ENCODE results near the gene PRDM4.
"Not testable (repeated sequence)": the region's sequence is repeated elsewhere in the genome, so short reads cannot be mapped to it uniquely, and the experiment has no call there.

The PRDM4 gene

DNA sequence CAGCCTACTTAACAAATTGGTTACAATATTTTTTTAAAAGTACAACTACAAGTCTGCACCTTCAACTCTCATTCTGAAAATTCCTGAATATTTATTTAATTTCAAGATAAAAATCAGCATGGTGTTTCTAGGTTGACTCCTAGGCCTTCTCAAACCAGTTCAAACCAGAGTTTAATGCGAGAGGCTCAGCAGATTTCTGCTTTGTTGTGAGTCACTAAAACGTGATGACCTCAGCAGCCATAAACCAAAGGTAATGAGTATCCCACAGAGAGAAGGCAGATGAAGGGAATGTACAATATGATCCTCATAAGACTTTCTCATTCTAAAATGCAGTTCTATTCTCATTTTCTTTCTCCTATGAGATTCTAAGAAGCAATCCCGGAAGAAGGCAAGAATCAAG, 1.5 kb downstream of the PRDM4 start:
- TF ChIP-seq POLR2A (IDR thresholded peaks at IDR 0.05; ENCODE audit: low read length) = no peak
- no peak for TF ChIP-seq GATA1 (IDR thresholded peaks at IDR 0.05; ENCODE audit: low read depth, low read length)
- peak; percentile 31 to 69 for DNase-seq

GRCh38 chr12:107749083-107749482, 11.9 kb downstream of the PRDM4 start:
- no peak for TF ChIP-seq POLR2A (IDR thresholded peaks at IDR 0.05; ENCODE audit: low read length)
- TF ChIP-seq GATA1 (IDR thresholded peaks at IDR 0.05; ENCODE audit: low read depth, low read length) = no peak

DNA sequence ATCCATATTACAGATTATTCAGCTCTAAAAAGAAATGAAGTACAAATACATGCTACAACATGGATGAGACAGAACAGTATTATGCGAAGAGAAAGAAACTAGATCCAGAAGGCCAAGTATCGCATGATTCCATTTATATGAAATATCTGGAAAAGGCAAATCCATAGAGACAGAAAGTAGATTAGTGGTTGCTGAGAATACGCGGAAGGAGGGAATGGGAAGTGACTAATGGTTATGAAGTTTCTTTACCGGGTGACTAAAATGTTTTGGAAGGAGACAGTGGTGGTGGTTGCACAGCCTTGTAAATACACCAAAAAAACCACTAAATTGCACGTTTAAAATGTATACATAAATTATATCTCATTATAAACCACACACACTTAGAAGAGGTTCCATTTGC, 12.5 kb downstream of the PRDM4 start:
- DNase-seq = no peak
- TF ChIP-seq GATA1 (IDR thresholded peaks at IDR 0.05; ENCODE audit: low read depth, low read length) (no peak), POLR2A (IDR thresholded peaks at IDR 0.05; ENCODE audit: low read length) (no peak)

More at GRCh38 chr12:107749083-107749482, 11.9 kb downstream of the PRDM4 start:
- no peak for DNase-seq

GRCh38 chr12:107736914-107737313, 24.0 kb downstream of the PRDM4 start:
- DNase-seq = no peak
- no peak for TF ChIP-seq GATA1 (IDR thresholded peaks at IDR 0.05; ENCODE audit: low read depth, low read length)
- no peak for TF ChIP-seq POLR2A (IDR thresholded peaks at IDR 0.05; ENCODE audit: low read length)

GRCh38 chr12:107735763-107736162, 25.2 kb downstream of the PRDM4 start:
- TF ChIP-seq POLR2A (IDR thresholded peaks at IDR 0.05; ENCODE audit: low read length) (no peak), GATA1 (IDR thresholded peaks at IDR 0.05; ENCODE audit: low read depth, low read length) (no peak)
- no peak for DNase-seq

DNA sequence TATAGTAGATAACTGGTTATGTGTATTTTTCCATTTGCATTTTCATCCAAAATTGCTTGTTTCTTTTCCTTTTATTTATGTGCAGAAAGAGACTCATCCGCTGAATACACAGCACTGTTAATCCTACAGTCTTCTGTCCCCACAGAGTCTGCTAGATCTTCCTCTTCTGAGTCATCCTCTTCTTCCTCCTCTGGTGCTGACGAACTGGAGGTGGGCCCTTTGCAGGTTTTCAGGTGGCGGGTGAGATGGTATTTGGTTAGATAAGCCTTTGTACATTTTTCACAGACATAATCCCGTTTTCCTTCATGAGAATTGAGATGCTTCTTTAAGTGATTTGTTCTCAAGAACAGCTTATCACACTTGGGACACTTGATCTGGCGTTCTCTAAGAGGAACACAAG, 26.8 kb downstream of the PRDM4 start:
- TF ChIP-seq GATA1 (IDR thresholded peaks at IDR 0.05; ENCODE audit: low read depth, low read length) (no peak), POLR2A (IDR thresholded peaks at IDR 0.05; ENCODE audit: low read length) (no peak)

DNA sequence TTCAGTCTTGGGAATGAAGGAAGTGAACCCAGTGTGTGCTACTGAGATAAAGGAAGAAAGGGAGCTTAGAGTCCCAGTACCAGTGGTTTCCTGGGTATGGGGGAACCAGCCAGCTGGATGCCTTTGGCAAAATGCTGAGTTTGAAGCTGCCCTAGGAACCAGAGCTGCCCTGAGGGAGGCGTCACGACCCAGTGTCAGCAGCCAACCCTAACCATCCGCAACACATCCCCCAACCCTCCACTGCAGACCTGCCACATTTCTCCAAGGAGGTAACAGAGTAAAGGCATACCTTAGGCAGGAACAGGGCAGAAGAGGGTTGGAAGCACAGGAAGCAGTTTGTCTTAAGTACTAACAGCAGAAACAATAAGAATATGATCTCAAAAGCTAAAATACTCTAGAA, 28.6 kb downstream of the PRDM4 start:
- no peak for TF ChIP-seq GATA1 (IDR thresholded peaks at IDR 0.05; ENCODE audit: low read depth, low read length)
- TF ChIP-seq POLR2A (IDR thresholded peaks at IDR 0.05; ENCODE audit: low read length) = no peak
- DNase-seq = no peak

More for the DNA sequence above, 26.8 kb downstream of the PRDM4 start:
- DNase-seq = no peak

- no peak for TF ChIP-seq GATA1 (IDR thresholded peaks at IDR 0.05; ENCODE audit: low read depth, low read length)
- TF ChIP-seq POLR2A (IDR thresholded peaks at IDR 0.05; ENCODE audit: low read length) = no peak
- no peak for DNase-seq
Observed at GRCh38 chr12:107731366-107731765, 29.6 kb downstream of the PRDM4 start.

GRCh38 chr12:107730618-107731341, 30.2 kb downstream of the PRDM4 start:
- TF ChIP-seq GATA1 (IDR thresholded peaks at IDR 0.05; ENCODE audit: low read depth, low read length) = no peak
- no peak for TF ChIP-seq POLR2A (IDR thresholded peaks at IDR 0.05; ENCODE audit: low read length)
- DNase-seq = no peak

GRCh38 chr12:107727742-107728141, 33.2 kb downstream of the PRDM4 start:
- not testable (repeated sequence) for DNase-seq

GRCh38 chr12:107727327-107727726, 33.6 kb downstream of the PRDM4 start:
- DNase-seq = not testable (repeated sequence)

GRCh38 chr12:107718606-107719005, 42.3 kb downstream of the PRDM4 start:
- no peak for DNase-seq
- TF ChIP-seq POLR2A (IDR thresholded peaks at IDR 0.05; ENCODE audit: low read length) = no peak
- no peak for TF ChIP-seq GATA1 (IDR thresholded peaks at IDR 0.05; ENCODE audit: low read depth, low read length)

- no peak for DNase-seq
- TF ChIP-seq GATA1 (IDR thresholded peaks at IDR 0.05; ENCODE audit: low read depth, low read length) (no peak), POLR2A (IDR thresholded peaks at IDR 0.05; ENCODE audit: low read length) (no peak)
Observed at GRCh38 chr12:107715780-107716179, 45.2 kb downstream of the PRDM4 start.

- not testable (repeated sequence) for DNase-seq
Observed at GRCh38 chr12:107705522-107705921, 55.4 kb downstream of the PRDM4 start.

DNA sequence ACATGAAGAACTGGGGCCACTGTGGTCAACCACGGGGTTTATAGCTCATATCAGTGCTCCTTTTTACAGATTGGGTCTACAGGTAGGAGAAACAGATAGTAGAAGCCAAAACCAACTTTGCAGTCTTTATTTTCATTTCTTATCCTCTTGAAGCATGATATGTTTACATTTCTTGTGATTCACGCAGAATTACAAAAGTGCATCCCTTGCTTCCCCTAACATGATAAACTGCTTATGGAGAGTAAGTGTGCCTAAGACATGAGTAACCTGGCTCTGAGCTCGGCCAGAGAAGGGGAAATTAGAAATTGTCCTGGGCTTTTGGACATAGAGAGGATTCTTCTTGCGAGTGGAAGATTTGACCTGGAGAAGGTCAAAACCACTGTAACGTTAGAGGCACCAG, 56.9 kb downstream of the PRDM4 start:
- TF ChIP-seq GATA1 (IDR thresholded peaks at IDR 0.05; ENCODE audit: low read depth, low read length) (no peak), POLR2A (IDR thresholded peaks at IDR 0.05; ENCODE audit: low read length) (no peak)

GRCh38 chr12:107702106-107702505, 58.8 kb downstream of the PRDM4 start:
- TF ChIP-seq GATA1 (IDR thresholded peaks at IDR 0.05; ENCODE audit: low read depth, low read length) = no peak
- no peak for DNase-seq

More for the DNA sequence above, 56.9 kb downstream of the PRDM4 start:
- no peak for DNase-seq

DNA sequence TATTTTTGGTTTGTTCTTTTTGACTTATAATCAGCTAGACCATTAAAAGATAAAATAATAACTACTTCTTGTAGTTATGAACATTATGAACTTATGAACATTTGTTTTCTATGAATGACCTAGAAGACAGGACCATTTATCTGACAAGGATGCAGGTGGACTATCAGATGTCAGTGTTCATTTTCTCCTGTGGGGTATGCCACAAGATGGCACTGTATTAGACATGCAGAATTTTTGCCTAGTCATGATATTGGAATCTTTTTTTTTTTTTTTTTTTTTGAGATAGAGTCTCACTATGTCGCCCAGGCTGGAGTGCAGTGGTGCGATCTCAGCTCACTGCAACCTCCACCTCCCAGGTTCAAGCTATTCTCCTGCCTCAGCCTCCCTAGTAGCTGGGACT, 65.2 kb downstream of the PRDM4 start:
- DNase-seq = peak; percentile 53 to 59

All from erythroblast (primary cell).